ENCODE data around the gene ZNF581.

The ZNF581 gene

GRCh38 chr19:55611983-55612645 lies 31.3 kb upstream of the ZNF581 start:
- DNase-seq, result no peak

- DNase-seq, result no peak
Measured at GRCh38 chr19:55613396-55613795, 30.1 kb upstream of the ZNF581 start.

- DNase-seq, result no peak
Measured at GRCh38 chr19:55613930-55614710, 29.3 kb upstream of the ZNF581 start.

DNA sequence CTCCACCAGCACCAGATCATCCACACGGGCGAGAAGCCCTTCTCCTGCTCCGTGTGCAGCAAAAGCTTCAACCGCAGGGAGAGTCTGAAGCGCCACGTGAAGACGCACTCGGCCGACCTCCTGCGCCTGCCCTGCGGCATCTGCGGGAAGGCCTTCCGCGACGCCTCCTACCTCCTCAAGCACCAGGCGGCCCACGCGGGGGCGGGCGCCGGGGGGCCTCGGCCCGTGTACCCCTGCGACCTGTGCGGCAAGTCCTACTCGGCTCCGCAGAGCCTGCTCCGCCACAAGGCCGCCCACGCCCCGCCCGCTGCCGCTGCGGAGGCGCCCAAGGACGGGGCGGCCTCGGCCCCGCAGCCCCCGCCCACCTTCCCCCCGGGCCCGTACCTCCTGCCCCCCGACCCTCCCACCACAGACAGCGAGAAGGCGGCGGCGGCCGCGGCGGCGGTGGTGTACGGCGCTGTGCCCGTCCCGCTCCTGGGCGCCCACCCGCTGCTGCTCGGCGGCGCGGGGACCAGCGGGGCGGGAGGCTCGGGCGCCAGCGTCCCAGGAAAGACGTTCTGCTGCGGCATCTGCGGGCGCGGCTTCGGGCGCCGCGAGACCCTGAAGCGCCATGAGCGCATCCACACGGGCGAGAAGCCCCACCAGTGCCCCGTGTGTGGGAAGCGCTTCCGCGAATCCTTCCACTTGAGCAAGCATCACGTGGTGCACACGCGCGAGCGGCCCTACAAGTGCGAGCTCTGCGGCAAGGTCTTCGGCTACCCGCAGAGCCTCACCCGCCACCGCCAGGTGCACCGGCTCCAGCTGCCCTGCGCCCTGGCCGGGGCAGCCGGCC lies 28.5 kb upstream of the ZNF581 start:
- no peak for DNase-seq

DNA sequence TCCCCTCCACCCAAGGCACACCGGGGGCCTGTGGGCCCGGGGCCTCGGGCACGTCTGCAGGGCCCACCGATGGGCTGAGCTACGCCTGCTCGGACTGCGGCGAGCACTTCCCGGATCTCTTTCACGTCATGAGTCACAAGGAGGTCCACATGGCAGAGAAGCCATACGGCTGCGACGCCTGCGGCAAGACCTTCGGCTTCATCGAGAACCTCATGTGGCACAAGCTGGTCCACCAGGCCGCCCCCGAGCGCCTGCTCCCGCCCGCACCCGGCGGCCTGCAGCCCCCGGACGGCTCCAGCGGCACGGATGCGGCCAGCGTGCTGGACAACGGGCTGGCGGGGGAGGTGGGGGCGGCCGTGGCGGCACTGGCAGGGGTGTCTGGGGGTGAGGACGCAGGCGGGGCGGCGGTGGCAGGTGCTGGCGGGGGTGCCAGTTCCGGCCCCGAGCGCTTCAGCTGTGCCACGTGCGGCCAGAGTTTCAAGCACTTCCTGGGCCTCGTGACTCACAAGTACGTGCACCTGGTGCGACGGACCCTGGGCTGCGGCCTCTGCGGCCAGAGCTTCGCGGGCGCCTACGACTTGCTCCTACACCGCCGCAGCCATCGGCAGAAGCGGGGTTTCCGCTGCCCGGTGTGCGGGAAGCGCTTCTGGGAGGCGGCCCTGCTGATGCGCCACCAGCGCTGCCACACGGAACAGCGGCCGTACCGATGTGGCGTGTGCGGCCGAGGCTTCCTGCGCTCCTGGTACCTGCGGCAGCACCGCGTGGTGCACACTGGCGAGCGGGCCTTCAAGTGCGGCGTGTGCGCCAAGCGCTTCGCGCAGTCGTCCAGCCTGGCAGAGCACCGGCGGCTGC lies 27.7 kb upstream of the ZNF581 start:
- DNase-seq, result no peak

GRCh38 chr19:55616395-55616875 lies 27.0 kb upstream of the ZNF581 start:
- DNase-seq, result no peak

- DNase-seq, result no peak
Measured at GRCh38 chr19:55617426-55617825, 26.0 kb upstream of the ZNF581 start.

GRCh38 chr19:55618426-55618825 lies 25.0 kb upstream of the ZNF581 start:
- DNase-seq, result no peak

- no peak for DNase-seq
Measured at GRCh38 chr19:55619286-55619685, 24.2 kb upstream of the ZNF581 start.

GRCh38 chr19:55620410-55621204 lies 22.8 kb upstream of the ZNF581 start:
- no peak for DNase-seq

- DNase-seq, result no peak
Measured at GRCh38 chr19:55621205-55621672, 22.2 kb upstream of the ZNF581 start.

GRCh38 chr19:55621673-55622231 lies 21.7 kb upstream of the ZNF581 start:
- DNase-seq, result no peak

DNA sequence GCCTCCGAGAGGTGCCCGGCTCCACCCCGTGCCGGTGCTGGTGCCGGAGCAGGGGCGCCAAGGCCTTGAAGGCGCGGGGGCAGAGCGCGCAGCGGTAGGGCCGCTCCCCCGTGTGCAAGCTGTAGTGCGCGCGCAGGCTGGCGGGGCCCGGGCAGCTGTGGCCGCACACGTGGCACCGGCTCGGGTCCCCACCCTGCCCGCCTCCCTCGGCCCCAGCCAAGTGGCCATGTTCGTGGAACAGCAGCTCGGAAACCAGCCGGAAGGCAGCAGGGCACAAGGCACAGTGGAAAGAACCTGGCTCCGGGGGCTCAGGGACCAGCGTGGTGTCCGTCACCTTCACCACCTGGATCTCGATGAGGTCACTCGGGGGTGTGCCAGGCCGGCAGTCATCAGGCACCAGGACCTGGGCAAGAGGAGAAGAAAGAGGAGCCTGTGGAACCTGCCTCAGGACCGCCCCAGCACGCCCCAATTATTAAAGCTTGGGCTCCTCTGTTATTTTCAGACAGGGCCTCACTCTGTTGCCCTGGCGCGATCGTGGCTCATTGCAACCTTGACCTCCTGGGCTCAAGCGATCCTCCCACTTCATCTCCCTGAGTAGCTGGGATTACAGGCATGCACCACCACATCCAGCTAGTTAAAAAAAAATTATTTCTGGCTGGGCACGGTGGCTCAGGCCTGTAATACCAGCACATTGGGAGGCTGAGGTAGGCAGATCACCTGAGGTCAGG lies 21.0 kb upstream of the ZNF581 start:
- no peak for DNase-seq

DNA sequence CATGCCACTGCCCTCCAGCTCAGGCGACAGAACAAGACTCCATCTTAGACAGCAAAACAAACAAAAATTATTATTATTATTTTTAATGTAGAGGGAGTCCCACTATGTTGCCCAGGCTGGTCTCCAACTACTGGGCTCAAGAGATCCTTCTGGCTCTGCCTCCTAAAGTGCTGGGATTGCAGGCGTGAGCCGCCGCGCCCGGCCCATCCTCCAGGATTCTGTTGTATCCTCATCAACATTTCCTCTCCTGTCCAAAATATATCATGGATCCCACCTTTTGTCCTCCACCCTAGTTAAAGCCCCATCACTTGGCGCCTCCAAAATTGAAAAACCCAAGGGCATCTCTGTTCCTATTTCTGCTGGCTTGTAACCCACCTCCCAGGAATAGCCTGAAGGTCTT lies 20.3 kb upstream of the ZNF581 start:
- no peak for DNase-seq

GRCh38 chr19:55623561-55623960 lies 19.9 kb upstream of the ZNF581 start:
- DNase-seq, result no peak

GRCh38 chr19:55624109-55625003 lies 19.1 kb upstream of the ZNF581 start, which contains the start of gene ZNF784:
ZNF784 (minus strand) TSS chr19:55624566; CDS start chr19:55624561, 5 bp downstream.
- peak; percentile 97 for DNase-seq

- no peak for DNase-seq
Measured at GRCh38 chr19:55625004-55625326, 18.5 kb upstream of the ZNF581 start.

DNA sequence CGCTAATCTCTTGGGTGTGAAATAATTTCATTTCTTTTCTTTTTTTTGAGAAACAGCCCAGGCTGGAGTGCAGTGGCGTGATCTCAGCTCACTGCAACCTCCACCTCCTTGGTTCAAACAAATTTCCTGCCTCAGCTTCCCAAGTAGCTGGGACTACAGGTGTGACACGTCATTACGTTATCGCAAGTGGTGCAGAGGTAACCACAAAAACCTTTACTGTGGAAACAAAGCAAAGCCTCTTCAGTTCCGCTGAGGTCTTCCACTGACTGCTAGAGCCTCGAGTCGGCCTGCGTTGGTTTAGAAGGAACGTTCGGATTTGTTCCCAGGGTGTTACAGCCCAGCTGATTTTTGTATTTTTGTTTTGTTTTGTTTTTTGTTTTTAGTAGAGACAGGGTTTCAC lies 17.1 kb upstream of the ZNF581 start:
- no peak for DNase-seq

DNA sequence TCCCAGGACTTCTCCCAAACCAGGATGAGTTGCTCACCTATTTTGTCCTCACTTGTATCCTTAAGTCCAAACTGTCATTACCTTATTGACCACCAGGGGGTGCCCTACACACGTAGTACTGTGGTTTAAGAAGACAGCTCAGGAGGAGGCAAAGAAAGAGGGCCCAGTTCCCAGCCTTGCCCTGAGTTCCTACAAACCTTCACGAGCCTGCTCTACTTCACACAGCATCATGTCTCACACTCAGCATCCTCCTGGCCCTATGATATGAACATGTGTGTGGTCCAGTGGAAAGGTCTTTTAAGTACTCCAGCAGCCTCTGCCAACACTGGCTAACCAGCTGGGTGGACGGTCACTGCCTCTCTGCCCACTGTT lies 11.0 kb upstream of the ZNF581 start:
- DNase-seq, result peak; percentile 90

DNA sequence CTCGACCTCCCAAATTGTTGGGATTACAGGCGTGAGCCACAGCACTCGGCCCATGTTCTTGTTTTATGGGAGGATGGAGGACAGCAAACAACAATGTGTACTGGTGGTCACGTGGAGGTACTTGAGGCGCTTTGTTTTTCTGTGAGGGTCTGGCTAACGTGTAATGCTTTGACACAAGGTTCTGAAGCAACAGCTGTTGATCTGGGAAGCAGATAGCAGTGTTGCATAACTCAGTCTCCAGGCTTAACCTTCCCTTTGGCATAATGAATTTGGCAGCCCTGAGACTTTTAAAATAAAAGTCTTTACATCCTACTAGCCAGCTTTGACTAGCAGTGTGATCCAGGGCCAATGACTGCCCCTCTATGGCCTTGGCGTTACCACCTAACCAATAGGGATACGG lies 9.6 kb upstream of the ZNF581 start:
- DNase-seq, result no peak

Measured in NCI-H1105 (cell line).